ENCODE measurements around the gene ACADS.

GRCh38 chr12:120737557-120738251 is 12.1 kb downstream of the ACADS start:
- no peak for TF ChIP-seq CTCF (IDR thresholded peaks at IDR 0.05; ENCODE audit: low read length)
- no peak for TF ChIP-seq EZH2phosphoT487 (IDR thresholded peaks at IDR 0.05; ENCODE audit: low read length)

Measured in MM.1S (cell line).